GM21825 (cell line): ENCODE data around the gene NPEPL1.

Source experiments
- ATAC-seq: cut with Tn5 transposase; IDR thresholded peaks from one replicate; pipeline ENCODE4 v1.9.1; 2021; ENCODE audit warnings: mild to moderate bottlenecking, moderate library complexity; ENCODE audit not compliant: unreplicated experiment

NPEPL1 gene

GRCh38 chr20:58678806-58679205 is 13.8 kb upstream of the NPEPL1 start:
- no peak for ATAC-seq

GRCh38 chr20:58682656-58683531 is 9.7 kb upstream of the NPEPL1 start:
- no peak for ATAC-seq

DNA sequence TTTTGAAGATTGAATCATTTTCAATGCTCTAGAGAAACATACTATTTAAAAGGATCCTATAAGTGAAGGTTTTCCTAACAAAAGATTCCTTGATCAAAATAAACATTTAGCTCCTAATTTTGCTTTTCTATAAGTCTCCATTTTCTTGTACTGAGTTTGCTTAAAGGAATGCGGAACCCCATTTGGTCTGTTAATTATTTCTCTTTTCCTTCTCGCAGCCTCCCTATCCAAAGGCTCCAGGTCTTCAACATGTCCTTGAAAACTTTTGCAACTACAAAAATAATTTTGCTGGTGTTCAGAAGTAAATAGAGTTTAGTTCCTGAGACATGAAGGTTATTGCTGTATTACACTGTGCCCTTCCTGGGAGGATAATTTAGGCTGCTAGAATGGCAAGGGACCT is 8.3 kb upstream of the NPEPL1 start:
- ATAC-seq, result no peak

DNA sequence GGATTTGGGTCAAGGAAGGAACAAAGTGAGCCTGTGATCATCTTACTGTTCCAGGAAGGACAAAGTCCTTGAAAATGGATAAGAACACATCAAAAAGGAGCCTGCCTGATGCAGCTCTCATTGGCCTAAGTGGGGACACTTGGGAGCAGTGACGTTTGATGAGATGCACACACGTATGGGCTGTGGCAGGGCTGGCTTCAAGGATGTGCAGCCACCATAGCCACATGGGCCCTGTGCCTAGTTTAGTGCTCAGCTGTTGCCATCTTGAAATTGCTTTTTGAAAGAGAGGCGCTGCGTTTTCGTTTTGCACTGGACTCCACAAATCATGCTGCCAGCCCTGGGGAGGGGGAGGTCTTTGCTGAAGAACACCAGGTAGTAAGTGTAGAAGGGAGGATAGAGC is 6.6 kb upstream of the NPEPL1 start:
- ATAC-seq, result no peak

DNA sequence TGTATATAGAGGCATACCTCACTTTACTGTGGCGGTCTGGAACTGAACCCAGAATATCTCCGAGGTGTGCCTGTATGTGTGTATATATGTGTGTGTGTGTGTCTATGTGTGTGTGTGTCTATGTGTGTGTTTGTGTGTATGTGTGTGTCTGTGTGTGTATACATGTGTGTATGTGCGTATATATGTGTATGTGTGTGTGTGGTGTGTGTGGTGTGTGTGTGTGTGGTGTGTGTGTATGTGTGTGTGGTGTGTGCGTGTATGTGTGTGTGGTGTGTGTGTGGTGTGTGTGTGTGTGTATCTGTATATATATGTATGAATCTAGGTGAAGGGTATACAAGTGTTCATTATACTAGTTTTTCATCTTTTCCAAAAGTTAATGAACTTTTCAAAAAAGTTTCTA is 4.2 kb upstream of the NPEPL1 start:
- ATAC-seq, result no peak

DNA sequence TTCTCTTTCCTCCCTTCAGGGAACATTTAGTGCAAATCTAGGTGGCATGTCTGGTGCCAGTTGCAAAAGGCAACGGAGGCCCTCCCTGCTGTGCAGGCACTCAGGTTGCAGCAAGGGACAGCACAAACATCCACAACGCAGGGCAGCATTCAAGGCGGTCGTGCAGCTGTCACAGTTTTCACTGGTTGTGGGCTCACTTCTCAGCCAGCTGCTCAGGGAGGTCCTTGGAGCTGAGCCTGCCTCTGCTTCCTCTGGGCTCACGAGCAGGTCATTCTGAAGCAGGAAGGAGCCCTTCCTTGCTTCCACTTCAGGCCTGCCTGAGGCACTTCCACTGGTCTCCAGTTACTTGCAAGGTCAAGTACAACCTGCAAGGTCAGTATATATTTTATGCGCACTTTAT is 3.8 kb upstream of the NPEPL1 start:
- ATAC-seq, result no peak

- no peak for ATAC-seq
Measured at GRCh38 chr20:58690396-58691135, 2.0 kb upstream of the NPEPL1 start.

DNA sequence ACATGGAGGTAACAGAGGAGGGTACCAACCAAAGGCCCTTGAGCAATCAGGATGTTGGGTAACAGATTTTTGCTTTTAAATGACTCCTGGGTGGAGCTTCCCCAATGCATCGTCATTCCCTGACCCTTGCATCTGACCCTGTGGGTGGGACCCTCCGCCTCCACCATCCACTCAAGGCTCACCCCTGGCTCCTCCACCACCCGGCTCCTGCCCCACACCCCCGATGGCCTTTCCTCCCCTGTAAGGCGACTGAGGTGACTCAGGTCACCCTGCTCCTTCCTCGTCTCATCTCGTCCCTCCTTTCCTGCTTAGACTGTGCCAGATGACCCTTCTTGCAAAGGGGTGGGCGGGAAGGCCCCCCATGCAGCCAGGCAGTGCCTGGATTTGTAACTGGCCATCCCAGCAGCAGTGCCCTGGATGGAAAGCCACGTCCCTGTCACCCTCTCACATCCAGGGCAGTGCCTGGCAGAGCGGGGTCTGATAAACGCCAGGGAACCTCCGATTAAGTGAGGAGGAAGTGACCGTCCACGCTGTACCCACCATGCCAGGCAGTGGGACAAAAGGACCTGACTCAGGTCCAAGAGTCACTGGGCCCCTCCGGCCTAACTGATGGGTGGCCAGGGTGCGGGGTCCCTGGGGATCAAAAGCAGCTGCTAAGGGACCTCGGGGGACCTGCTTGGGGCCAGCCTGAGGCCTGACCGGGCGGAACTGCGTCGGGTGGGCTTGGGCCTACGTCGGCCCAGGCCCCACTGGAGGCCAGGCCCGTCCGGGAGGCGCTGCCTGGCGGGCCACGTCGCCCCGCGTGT is 624 bp upstream of the NPEPL1 start:
- ATAC-seq, result no peak

- peak; percentile 22 for ATAC-seq
Measured at GRCh38 chr20:58693226-58694006, 816 bp downstream of the NPEPL1 start.

DNA sequence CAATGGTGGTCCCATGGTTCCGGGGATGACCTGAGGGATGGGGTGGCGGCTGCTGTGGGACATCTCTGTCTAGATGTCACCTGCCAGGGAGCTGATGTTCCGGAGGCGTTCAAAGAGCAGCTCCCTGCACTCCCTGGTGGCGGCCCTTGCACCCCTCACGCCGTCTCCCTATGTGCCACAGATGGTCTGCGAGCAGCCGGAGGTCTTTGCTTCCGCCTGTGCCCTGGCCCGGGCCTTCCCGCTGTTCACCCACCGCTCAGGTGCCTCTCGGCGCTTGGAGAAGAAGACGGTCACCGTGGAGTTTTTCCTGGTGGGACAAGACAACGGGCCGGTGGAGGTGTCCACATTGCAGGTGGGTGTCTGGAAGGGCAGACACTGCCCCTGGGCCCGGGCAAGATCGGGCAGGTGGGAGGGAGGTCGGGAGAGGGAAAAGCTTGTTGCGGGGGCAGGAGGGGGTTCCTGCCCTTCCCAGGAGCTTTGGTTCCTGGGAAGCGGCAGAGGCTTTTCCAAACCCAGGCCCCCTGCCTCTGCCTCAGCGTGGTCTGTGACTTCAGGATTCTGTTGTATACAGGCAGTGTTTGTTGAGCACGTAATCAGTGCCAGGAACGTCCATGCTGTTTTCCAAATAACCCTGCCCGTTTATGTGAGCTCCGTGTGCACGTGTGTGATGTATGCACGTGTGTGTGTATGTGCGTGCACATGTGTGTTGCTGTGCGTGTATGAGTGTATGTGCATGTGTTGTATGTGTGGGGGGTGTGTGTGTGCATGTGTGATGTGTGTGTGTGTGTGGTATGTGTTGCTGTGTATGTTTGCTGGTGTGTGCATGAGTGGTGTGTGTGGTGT is 1.9 kb downstream of the NPEPL1 start:
- no peak for ATAC-seq

DNA sequence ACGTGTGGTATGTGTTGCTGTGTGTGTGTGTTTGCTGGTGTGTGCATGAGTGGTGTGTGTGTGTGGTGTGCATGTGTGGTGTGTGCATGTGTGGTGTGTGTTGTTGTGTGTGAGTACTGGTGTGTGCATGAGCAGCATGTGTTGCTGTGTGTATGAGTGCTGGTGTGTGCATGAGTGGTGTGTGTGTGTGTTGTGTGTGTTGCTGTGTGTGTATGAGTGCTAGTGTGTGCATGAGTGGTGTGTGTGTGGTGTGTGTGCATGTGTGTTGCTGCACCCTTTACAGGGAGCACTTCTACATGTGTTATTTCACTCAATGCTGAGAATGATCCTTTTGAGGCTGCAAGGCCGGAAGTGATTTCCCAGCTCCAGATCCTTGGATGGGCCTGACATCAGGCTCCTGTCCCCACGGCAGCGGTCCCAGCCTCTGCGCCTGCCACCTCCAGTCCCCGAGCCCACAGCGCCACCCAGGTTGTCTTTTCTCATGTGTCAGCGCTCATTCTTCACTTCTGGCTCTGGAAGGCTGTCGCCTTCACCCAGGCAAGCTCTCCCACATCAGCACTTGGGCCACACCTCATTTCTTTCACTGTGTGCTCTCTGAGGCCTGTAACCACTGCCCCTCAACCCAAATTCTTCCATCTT is 2.6 kb downstream of the NPEPL1 start:
- no peak for ATAC-seq

DNA sequence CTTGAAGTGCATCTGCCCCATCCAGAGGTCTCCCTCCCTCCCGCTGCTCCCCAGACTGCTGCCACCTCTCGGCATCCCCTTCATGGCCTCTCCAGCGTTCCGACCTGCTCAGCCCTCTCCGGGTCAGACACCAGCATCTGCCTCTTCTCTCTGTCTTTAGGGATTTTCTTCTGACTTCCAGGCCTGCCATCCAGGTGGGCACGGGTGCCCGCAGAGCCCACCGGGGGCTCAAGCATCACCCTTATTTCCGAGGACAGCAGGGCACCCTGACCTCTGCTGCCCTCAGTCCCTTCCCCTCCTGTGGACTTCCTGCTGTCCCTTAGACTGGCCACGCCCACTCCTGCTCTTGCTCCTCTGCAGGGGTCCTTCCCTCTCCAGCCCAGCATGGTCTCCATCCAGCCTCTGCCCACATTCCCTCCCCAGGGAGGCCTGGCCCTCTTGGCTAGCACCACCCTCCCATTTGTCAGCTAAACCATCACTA is 3.3 kb downstream of the NPEPL1 start:
- no peak for ATAC-seq

DNA sequence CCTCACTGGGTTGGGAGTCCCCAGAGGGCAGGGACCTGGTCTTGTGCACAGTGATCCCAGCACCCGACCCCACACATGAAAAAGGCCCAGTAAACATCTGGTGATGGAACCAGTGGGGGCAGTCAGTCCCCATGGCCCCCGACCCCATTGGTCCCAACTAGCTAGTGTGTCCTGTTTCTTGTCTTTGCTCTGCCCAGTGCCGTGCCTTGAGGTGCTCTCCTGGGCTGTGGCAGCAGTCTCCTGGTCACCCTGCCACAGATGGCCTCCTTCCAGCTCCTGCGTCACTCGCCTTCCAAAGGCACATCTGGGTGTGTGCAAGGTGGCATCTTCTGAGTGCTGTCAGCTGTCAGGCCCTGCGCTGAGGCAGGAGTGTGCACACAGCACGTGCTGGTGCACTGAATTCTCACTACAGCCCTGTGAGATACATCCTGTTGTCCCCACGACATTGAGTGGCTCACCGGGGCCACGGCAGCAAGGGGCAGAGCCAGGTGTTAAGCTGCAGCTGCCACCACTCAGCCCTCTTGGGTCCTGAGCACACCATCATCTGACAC is 3.9 kb downstream of the NPEPL1 start:
- ATAC-seq, result no peak

DNA sequence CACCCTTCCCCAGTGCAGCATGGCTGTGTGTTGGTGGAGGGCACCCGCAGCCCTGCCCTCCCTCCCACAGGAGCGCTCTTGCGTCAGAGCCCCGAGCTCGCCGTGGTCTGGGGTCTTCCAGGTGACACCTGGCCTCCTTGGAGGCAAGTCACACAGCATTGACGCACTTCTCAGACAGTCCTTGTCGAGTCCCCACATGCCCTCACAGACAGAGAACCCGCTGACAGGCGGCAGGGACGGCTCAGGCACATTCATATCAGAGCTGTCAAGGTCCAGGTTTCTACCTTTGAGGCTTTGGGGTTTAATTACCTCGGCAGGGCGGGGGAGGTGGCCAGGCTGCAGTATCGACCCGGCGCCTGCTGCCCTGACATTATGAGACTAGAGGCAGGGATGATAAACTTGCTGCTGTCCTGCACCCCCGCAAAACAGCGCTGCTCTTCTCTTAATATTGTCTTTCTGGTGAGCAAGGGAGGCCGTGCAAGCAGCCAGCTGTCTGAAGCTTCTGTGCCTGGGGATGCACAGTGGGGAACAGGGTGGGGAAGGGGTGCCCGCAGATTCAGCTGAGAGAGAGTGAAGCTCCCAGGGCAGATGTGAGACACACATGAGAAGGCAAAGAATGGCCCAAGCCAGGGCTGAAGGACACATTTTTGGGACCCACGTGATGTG is 4.7 kb downstream of the NPEPL1 start:
- ATAC-seq, result no peak

GRCh38 chr20:58697867-58698703 is 5.5 kb downstream of the NPEPL1 start:
- no peak for ATAC-seq

GRCh38 chr20:58698741-58699622 is 6.4 kb downstream of the NPEPL1 start:
- no peak for ATAC-seq
